Activated CD8-positive, alpha-beta memory T cell treated with anti-CD3 and anti-CD28 coated beads, Interleukin-2, amount 50 U/mL, for 24 hours (primary cell): Measurements from ENCODE around the gene ADIPOQ.
"Not testable (repeated sequence)": the region's sequence is repeated elsewhere in the genome, so short reads cannot be mapped to it uniquely, and the experiment has no call there.

Experiments used
- DNase-seq: peaks from one replicate; pipeline ENCODE4 v3.0.0-alpha.2; 2020; ENCODE audit errors: extremely low read depth

The ADIPOQ gene

GRCh38 chr3:186826410-186826975 is 16.0 kb upstream of the ADIPOQ start:
- no peak for DNase-seq

DNA sequence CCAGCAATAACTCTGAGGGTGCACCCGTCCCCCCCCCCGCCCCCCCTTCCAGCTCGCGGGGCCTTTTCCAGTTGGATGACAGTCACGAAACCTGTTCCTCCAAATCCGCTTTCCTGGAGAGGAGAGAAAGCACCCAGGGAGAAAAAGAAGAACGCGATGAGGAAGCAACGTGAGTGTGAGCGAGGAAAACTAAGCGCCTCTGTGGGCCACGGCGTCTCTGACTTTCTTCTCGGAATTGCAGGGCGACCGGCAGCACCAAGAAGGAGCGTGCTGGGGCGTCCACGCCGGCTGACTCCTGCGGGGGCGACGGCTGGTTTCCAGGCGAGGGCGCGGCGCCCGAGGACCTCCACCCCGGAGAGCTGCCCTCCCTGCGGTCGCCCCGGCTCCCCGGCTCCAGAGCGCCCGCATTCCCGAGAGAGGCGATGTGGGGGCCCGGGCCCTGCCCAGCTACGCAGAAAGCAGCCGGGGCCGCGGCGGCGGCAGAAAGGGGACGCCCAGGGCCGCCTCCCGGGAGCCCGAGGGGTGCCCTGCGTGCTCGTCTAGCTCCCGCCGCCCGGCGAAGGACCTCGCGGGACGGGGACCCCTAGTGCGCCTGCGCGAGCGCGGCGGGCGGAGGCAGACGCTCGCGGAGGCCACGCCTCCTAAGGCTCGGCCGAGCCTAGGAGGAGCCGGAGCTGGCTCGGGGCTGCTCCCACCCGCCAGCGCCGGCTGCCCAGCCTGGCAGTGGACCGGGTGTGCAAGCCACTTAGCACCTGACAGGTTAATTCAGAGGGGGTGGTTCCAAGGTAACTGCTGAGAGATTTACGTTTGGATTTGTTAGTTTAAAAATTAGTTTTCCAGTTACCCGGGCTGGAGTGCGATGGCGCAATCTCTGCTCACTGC is 15.3 kb upstream of the ADIPOQ start:
- DNase-seq: peak; percentile 50

DNA sequence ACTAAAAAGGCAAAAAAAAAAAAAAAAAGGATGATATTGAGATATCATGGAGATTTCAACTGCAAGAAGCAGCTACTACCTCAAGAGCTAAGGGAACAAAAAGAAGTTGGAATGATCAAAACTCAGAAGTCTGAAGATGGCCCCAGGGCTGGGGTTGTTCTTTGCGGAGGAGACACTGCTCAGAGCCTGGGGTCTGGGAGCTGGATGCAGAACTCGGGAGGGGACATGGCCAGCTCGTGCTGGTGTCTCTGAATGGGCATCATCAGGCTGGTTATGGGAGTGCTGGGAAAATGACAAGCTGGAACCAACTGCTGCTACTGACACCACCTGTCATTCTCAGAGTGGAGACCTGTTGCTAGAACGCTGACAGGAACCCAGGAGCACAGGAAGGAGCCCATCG is 14.2 kb upstream of the ADIPOQ start:
- DNase-seq: no peak

DNA sequence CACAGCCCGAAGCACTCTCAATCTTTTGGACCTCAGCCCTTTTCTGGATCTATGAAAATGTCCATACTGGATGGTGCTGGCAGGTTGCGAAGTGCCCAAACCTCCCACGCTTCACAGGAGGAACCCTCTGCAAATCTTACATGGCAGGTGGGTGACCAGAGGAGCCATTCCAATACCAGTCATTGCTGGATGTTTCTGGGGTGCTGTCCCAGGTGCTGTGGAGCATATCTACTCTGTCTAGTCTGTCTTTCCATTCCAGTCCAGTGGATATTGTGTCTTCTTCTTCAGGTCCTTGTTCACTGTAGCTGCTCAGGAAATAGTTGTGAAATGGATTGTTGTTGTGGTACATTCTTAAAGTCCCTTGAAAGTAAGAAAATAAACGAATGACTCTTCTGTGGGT is 10.7 kb upstream of the ADIPOQ start:
- no peak for DNase-seq

DNA sequence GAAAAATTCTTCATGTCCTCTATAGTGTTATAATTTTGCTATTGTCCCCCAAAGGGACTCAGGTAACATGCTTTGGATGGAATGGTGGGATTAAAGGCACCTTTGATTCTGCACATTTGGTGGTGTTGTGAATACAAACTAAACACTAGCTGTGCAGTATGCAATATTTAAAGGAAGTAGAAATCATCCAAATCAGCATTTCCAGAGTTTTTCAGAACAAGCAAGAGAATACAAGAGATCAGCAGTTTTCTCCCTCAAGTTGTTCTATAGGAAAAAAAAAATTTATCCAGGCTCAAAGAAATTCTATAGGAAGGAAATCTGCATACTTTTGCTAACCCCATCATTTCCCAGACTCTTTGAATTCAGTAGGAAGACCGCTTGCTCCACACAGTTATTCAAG is 10.2 kb upstream of the ADIPOQ start:
- no peak for DNase-seq

- DNase-seq: no peak
Observed at GRCh38 chr3:186839874-186840641, 2.5 kb upstream of the ADIPOQ start.

- DNase-seq: no peak
Observed at GRCh38 chr3:186841620-186842019, 890 bp upstream of the ADIPOQ start.

GRCh38 chr3:186843039-186843432 is 526 bp downstream of the ADIPOQ start:
- no peak for DNase-seq

- no peak for DNase-seq
Observed at GRCh38 chr3:186844908-186845307, 2.4 kb downstream of the ADIPOQ start.

DNA sequence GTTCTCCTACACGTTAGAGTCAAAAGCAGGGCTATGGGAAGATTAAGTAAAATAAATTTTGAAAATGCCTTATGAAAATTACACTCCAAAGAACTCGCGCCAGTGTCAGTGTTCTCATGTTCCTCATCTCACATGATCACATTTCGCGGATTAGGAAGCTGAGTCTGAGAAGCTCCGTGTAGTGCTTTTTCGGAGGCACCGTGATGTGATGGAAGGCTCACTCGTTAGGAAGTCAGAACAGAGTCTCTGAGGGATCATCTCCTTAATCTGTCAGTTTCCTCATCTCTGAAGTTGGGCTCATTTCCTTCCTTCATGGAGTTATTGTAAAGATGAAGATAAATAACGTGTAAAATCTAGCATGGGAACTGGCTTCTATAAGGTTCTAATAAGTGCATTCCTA is 3.2 kb downstream of the ADIPOQ start:
- DNase-seq: no peak

DNA sequence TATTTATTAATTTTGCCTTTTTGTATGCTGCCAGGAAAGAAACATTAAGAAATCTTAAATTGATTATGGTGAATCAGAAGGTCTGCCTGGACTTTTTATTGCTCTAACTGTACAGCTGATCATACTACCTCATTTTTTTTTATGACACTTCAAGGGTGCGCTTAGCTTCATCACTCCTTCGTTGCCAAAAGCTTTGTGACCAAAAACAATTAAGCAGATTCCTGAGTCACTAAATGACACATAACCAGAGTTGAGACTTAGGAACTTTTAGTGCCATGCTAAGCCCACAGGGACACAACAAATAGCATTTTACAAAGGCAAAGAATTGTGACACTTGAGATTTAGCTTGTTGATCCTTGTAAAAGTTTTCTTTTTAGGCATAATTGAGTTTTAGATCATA is 4.9 kb downstream of the ADIPOQ start:
- DNase-seq: no peak

GRCh38 chr3:186849374-186849975 is 7.0 kb downstream of the ADIPOQ start:
- no peak for DNase-seq

GRCh38 chr3:186851835-186852234 is 9.3 kb downstream of the ADIPOQ start:
- not testable (repeated sequence) for DNase-seq

- no peak for DNase-seq
Observed at GRCh38 chr3:186852994-186853393, 10.5 kb downstream of the ADIPOQ start.

- no peak for DNase-seq
Observed at GRCh38 chr3:186854146-186854545, 11.6 kb downstream of the ADIPOQ start.

- DNase-seq: no peak
Observed at GRCh38 chr3:186854954-186855353, 12.4 kb downstream of the ADIPOQ start.

GRCh38 chr3:186857743-186858142 is 15.2 kb downstream of the ADIPOQ start:
- no peak for DNase-seq

GRCh38 chr3:186865215-186865853 is 22.8 kb downstream of the ADIPOQ start:
- DNase-seq: not testable (repeated sequence)

- DNase-seq: not testable (repeated sequence)
Observed at GRCh38 chr3:186866095-186866494, 23.6 kb downstream of the ADIPOQ start.

DNA sequence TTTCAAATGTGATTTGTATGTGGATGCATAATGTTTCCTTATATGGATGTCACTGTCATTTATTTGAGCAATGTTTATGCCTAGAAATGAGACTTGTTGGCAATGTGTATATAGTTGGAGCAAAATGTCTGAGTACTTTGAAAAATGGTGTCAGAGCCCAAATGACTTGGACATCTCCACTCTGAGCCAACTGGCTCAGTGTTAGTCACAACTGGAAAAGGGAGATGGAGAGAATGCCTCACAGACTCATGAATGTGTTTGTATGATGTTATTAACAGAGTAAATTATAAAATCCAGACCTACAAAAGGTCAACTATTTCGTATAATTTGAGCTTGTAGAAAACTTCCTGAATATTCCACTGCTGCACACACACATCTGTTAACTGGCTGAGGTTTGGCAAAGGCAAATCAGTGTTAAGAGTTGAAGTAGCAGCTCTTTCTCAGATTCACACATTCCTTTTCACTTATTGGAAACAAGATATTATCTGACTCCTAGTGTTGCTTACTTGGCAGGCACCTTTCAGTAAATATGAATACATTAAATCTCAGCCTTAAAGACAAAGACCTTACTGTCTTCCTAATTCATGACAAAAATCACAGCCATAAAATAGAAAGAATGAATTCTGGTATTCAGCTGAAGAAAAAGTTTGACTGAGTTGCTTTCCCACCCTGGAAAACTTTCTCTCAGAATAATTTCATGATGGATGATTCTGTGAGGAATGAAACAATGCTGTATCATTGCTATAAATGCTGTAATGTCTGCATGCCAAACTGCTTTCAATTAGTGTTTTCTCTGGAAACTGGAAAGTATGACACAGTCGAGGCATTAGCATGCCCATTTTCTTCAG is 27.0 kb downstream of the ADIPOQ start:
- DNase-seq: no peak
